ENCODE data around the gene TIMM17A.
"Not testable (repeated sequence)": the region's sequence is repeated elsewhere in the genome, so short reads cannot be mapped to it uniquely, and the experiment has no call there.

TIMM17A gene

DNA sequence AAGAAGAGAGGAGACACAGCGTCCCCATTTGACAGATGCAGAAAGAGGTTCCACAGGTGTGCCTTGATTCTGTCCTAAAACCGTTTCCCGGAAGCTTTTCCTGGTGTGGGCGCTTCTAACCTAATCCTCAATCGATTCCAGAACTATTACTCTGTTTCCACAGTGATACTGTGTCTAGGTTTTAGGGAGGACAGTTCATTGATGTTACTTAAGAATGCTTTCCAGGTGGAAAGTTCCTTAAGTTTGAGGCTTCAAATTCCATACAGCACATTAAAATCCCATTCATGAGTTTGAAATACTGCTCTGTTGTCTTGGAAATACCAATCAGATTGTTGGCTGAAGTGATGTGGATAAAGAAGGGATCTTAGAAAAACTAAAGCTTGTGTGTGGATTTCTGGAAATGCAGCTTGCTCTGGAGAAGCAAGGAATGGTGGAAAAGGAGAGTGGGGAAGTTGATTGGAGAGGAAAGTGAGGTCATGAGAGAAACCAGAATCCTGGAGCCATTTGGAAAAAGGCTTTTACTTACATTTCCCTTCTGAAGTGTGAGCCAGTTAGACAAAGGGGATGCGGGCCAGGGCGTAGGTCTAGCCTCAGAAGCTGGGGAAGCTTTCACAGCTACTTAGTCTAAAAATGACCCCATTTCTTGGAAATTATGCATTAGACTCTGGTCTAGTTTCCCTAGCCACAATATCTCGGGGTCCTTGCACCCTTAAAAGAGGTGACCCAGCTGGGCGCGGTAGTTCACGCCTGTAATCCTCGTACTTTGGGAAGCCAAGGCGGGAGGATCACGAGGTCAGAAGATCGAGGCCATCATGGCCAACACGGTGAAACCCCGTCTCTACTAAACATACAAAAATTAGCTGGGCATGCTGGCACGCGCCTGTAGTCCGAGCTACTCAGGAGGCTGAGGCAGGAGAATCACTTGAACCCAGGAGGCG is 61.8 kb downstream of the TIMM17A start:
- DNase-seq, result no peak

DNA sequence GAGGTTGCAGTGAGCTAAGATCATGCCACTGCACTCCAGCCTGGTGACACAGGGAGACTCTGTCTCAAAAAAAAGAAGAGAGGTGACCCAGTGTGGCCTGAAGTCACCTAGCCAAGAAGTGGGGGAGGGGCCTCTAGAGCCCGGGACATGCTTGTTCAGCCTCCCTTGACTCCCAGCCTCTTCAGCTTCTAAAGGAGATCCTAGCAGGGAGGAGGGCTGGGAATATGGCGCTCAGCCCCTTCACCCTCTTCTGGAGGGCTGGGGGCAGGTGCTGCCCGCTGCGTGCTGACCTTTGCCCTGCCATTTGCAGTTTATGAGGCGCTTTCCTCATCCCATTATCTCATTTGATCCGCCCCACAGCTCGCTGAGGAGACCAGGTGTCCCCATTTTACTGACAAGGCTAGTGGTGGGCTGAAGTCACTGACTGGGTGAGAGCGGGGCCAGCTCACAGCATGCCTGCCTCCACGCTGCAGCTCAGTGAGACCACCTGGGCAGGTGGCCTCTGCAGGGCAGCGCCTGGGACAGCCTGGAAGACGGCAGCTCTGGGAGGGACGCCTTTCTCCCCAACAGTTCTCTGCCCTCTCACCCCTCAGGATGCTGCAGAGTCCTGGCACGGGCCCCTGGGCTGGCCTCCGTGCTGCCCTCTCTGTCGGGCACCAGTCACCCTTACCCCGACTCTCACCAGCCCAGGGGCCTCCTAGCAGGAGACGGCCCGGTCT is 62.6 kb downstream of the TIMM17A start:
- DNase-seq, result no peak

DNA sequence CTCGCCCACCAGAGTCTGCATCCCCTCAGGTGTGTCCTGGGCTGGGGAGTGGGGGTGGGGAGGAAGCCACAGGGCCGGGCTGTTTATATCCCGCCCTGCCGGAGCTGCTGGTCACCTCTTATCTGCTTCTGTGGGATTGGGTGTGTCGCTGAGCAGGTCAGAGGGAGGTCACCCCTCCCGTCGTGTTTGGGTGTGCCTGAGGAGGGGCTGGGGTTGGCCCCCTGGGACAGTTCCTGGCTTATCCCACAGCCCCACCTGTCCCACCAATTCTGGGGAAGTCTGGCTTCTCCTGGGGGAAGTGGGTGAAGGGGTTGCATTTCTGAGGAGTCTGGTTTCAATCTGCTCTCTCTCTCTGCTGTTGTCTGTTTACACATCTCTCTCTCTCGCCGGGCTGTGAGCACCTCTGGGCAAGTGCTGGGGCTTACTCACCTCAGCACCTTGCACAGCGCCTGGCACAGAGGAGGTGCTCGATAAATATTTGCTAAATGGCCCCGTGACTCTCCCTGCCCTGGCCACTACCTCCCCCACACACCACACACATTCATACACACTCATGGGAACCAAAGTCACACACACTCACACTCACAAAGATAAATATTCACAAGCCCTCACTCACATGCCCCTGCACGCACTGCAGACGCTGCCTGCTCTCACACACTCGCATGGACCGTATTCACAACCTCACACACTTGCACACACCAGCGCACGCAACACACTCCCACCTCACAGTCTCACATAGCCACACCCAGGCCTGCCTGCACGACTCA is 63.3 kb downstream of the TIMM17A start:
- DNase-seq, result no peak

DNA sequence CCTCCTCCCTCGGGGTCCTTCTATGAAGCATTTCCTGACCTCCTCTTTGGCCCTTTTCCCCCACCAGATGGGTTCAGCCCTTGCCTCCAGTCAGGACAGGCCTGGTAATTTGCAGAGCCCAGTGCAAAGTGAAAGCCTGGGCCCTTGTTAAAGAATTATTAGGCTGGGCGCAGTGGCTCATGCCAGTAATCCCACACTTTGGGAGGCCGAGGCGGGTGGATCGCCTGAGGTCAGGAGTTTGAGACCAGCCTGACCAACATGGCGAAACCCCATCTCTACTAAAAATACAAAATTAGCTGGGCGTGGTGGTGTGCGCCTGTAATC is 63.9 kb downstream of the TIMM17A start:
- not testable (repeated sequence) for DNase-seq

Measured in CD4-positive, alpha-beta T cell treated with Interferon alpha-2 for 1 hour (primary cell).